HEK293 (cell line): ENCODE data around the gene CNTFR.

Experiments used
- CTCF ChIA-PET: fragments of 350-600 bp; formaldehyde crosslinking; extraction: SDS; loops from one replicate; lab custom pipeline; 2021; ENCODE audit warnings: antibody characterized with exemption; lab: Yijun Ruan, JAX
- POLR2A ChIA-PET: fragments of 300-600 bp; formaldehyde crosslinking; extraction: SDS; loops from one replicate; lab custom pipeline; 2020; ENCODE audit warnings: antibody characterized with exemption, inconsistent platforms; lab: Yijun Ruan, JAX
- H3K27ac ChIP-seq: fragments of 200-500 bp; sonication (Bioruptor generic); 2 replicates; pipeline ENCODE4 v1.5.1; 2014; ENCODE audit warnings: low read depth, low read length, control low read depth, inconsistent platforms; ENCODE audit errors: extremely low read depth
- H3K36me3 ChIP-seq, 2 experiments: fragments of 200-500 bp in 1 of 2; sonication (Bioruptor generic) in 1 of 2; 1 replicate in 1 of 2; 2 replicates in 1 of 2; pipeline ENCODE4 v1.5.1; 2014 to 2017; ENCODE audit warnings: inconsistent platforms in 2 of 2, low read length in 2 of 2; ENCODE audit not compliant: control insufficient read depth in 2 of 2, insufficient read depth in 1 of 2
- H3K4me1 ChIP-seq: fragments of 200-500 bp; sonication (Bioruptor generic); 2 replicates; pipeline ENCODE4 v1.5.1; 2014; ENCODE audit warnings: mild to moderate bottlenecking, low read length, inconsistent platforms; ENCODE audit not compliant: control insufficient read depth, insufficient read depth
- H3K4me3 ChIP-seq: 2 replicates; pipeline ENCODE4 v1.5.1; 2011; ENCODE audit warnings: low read depth, mild to moderate bottlenecking, control low read depth, low read length, moderate library complexity
- H3K9me3 ChIP-seq: fragments of 200-500 bp; sonication (Bioruptor generic); 2 replicates; pipeline ENCODE4 v1.5.1; 2014; ENCODE audit warnings: low read depth, low read length, inconsistent platforms; ENCODE audit not compliant: control insufficient read depth, insufficient read depth
- EGR2 ChIP-seq: fragments of 450-650 bp; formaldehyde crosslinking; IDR thresholded peaks from 2 replicates; pipeline ENCODE4 v1.5.1; 2016; ENCODE audit warnings: low read depth, missing biosample characterization, missing genetic modification characterization
- FEZF1 ChIP-seq: fragments of 450-650 bp; formaldehyde crosslinking; IDR thresholded peaks from 2 replicates; pipeline ENCODE4 v1.5.1; 2016; ENCODE audit warnings: missing biosample characterization, missing genetic modification characterization
- KLF1 ChIP-seq: fragments of 450-650 bp; formaldehyde crosslinking; IDR thresholded peaks from 2 replicates; pipeline ENCODE4 v1.5.1; 2016; ENCODE audit warnings: missing biosample characterization, missing genetic modification characterization
- SCRT2 ChIP-seq: fragments of 450-650 bp; formaldehyde crosslinking; IDR thresholded peaks from 2 replicates; pipeline ENCODE4 v1.5.1; 2016; ENCODE audit warnings: missing biosample characterization, missing genetic modification characterization
- ZBTB21 ChIP-seq: fragments of 450-650 bp; formaldehyde crosslinking; IDR thresholded peaks from 2 replicates; pipeline ENCODE4 v1.5.1; 2017; ENCODE audit warnings: missing biosample characterization, missing genetic modification characterization
- ZBTB48 ChIP-seq: fragments of 450-650 bp; formaldehyde crosslinking; IDR thresholded peaks from 2 replicates; pipeline ENCODE4 v1.5.1; 2016; ENCODE audit warnings: missing biosample characterization, missing genetic modification characterization
- ZFHX2 ChIP-seq: fragments of 450-650 bp; formaldehyde crosslinking; conservative IDR thresholded peaks from 2 replicates; pipeline ENCODE4 v1.5.1; 2016; ENCODE audit warnings: missing biosample characterization, missing genetic modification characterization
- ZFP3 ChIP-seq: fragments of 450-650 bp; formaldehyde crosslinking; IDR thresholded peaks from 2 replicates; pipeline ENCODE4 v1.5.1; 2016; ENCODE audit warnings: low read depth, missing biosample characterization, missing genetic modification characterization
- ZNF114 ChIP-seq: fragments of 450-650 bp; formaldehyde crosslinking; IDR thresholded peaks from 2 replicates; pipeline ENCODE4 v1.5.0; 2017; ENCODE audit warnings: missing biosample characterization, missing genetic modification characterization
- ZNF174 ChIP-seq: fragments of 450-650 bp; formaldehyde crosslinking; IDR thresholded peaks from 2 replicates; pipeline ENCODE4 v1.5.0; 2017; ENCODE audit warnings: missing biosample characterization, mild to moderate bottlenecking, missing genetic modification characterization
- ZNF37A ChIP-seq: fragments of 450-650 bp; IDR thresholded peaks from 2 replicates; pipeline ENCODE4 v1.5.1; 2018; ENCODE audit warnings: missing biosample characterization, missing genetic modification characterization
- ZNF521 ChIP-seq: fragments of 450-650 bp; formaldehyde crosslinking; IDR thresholded peaks from 2 replicates; pipeline ENCODE4 v1.5.1; 2017; ENCODE audit warnings: missing biosample characterization, mild to moderate bottlenecking, missing genetic modification characterization
- ZNF558 ChIP-seq: fragments of 450-650 bp; formaldehyde crosslinking; IDR thresholded peaks from 2 replicates; pipeline ENCODE4 v1.5.1; 2016; ENCODE audit warnings: missing biosample characterization, missing genetic modification characterization
- ZNF561 ChIP-seq: fragments of 450-650 bp; IDR thresholded peaks from 2 replicates; pipeline ENCODE4 v1.5.1; 2018; ENCODE audit warnings: missing biosample characterization, missing genetic modification characterization, borderline replicate concordance
- ZNF571 ChIP-seq: fragments of 450-650 bp; formaldehyde crosslinking; IDR thresholded peaks from 2 replicates; pipeline ENCODE4 v1.5.0; 2017; ENCODE audit warnings: missing biosample characterization, missing genetic modification characterization
- ZNF610 ChIP-seq: fragments of 450-650 bp; formaldehyde crosslinking; IDR thresholded peaks from 2 replicates; pipeline ENCODE4 v1.5.1; 2016; ENCODE audit warnings: missing biosample characterization, missing genetic modification characterization, borderline replicate concordance
- ZNF660 ChIP-seq: fragments of 450-650 bp; IDR thresholded peaks from 2 replicates; pipeline ENCODE4 v1.5.1; 2018; ENCODE audit warnings: missing biosample characterization, mild to moderate bottlenecking, missing genetic modification characterization
- ZNF664 ChIP-seq: fragments of 450-650 bp; formaldehyde crosslinking; IDR thresholded peaks from 2 replicates; pipeline ENCODE4 v1.5.1; 2016; ENCODE audit warnings: missing biosample characterization, missing genetic modification characterization

Gene CNTFR

DNA sequence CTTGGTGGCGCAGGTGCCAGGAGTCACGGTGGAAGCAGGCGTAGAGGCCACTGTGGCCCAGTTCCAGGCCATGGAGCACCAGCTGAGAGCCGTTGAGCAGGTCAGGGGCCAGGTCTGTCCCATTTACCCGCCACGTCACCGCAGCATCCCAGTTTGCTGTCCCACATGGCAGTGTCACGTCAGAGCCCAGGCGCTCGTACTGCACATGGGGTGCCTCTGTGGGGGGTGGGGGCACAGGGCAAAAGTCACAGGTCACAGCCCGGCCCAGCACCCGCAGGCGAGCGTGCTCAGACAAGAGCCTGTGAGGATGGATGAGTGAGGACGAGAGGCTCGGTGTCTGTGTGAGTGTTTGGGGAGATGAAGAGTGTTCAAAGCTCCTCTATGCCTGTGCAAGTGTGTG lies 24.9 kb downstream of the CNTFR start:
- Histone ChIP-seq H3K9me3 (no peaks in the 10 kb centered on the region), H3K4me1 (no peaks in the 10 kb centered on the region), H3K4me3 (no peak overlapping the region), H3K27ac (no peak overlapping the region), H3K36me3 (no peaks in the 10 kb centered on the region)
- TF ChIP-seq ZNF571 = no peak
- ChIA-PET CTCF (interaction anchor here (1.0 to 1.4 kb wide), 2 partner anchors 161 to 491 kb away, joined by 3 to 4 read pairs; no protein-coding TSS in a partner anchor), POLR2A (no interaction called here)

- H3K4me3 ChIP-seq = no peak overlapping the region
- no peak overlapping the region for H3K27ac ChIP-seq
- TF ChIP-seq ZBTB48 (tag by site-specific recombination) = no peak
- TF ChIP-seq ZNF37A = peak; percentile 30; the same call in 1 of the 2 replicates
- TF ChIP-seq, all 188 proteins: peak for 1
- no peaks in the 10 kb centered on the region for H3K4me1 ChIP-seq
- H3K9me3 ChIP-seq = no peaks in the 10 kb centered on the region
- H3K36me3 ChIP-seq = no peaks in the 10 kb centered on the region
- ChIA-PET POLR2A (no interaction called here), CTCF (interaction anchor here (0.5 to 2.5 kb wide), 10 partner anchors 14 to 333 kb away, joined by 3 to 26 read pairs (median 6); no protein-coding TSS in a partner anchor)
Measured at GRCh38 chr9:34563262-34563661, 26.3 kb downstream of the CNTFR start.

GRCh38 chr9:34562135-34562745 lies 27.3 kb downstream of the CNTFR start:
- Histone ChIP-seq H3K36me3 (no peaks in the 10 kb centered on the region), H3K4me3 (no peak overlapping the region), H3K27ac (no peak overlapping the region), H3K9me3 (no peaks in the 10 kb centered on the region), H3K4me1 (no peaks in the 10 kb centered on the region)
- ChIA-PET POLR2A (no interaction called here), CTCF (interaction anchor here (0.9 to 2.5 kb wide), 9 partner anchors 9 to 72 kb away, joined by 4 to 26 read pairs (median 7); no protein-coding TSS in a partner anchor)
- TF ChIP-seq ZNF558 (tag by site-specific recombination) (no peak), ZNF174 (tag by site-specific recombination) (no peak), ZNF114 (no peak), ZNF660 (tag by site-specific recombination) (no peak), ZBTB21 (no peak), ZNF521 (tag by site-specific recombination) (no peak), ZNF561 (tag by site-specific recombination) (no peak), SCRT2 (tag by site-specific recombination) (no peak)

GRCh38 chr9:34560599-34561214 lies 28.8 kb downstream of the CNTFR start:
- Histone ChIP-seq H3K4me3 (no peak overlapping the region), H3K4me1 (no peaks in the 10 kb centered on the region), H3K27ac (no peak overlapping the region), H3K36me3 (no peaks in the 10 kb centered on the region), H3K9me3 (no peaks in the 10 kb centered on the region)
- TF ChIP-seq ZNF610 (tag by site-specific recombination) (no peak), FEZF1 (tag by site-specific recombination) (no peak), ZNF664 (tag by site-specific recombination) (no peak), ZFHX2 (tag by site-specific recombination) (peak; percentile 72), KLF1 (tag by site-specific recombination) (peak; percentile 55), ZNF558 (tag by site-specific recombination) (no peak), ZFP3 (no peak), EGR2 (tag by site-specific recombination) (peak; percentile 71)
- ChIA-PET POLR2A (no interaction called here), CTCF (interaction anchor here (0.8 to 1.6 kb wide), 7 partner anchors 9 to 259 kb away, joined by 3 to 8 read pairs (median 3); no protein-coding TSS in a partner anchor)
